GM21737 (cell line): Measurements from ENCODE around the gene NDNF.

Experiments used
- ATAC-seq: cut with Tn5 transposase; IDR thresholded peaks from one replicate; pipeline ENCODE4 v1.9.1; 2021; ENCODE audit warnings: mild to moderate bottlenecking, moderate library complexity; ENCODE audit not compliant: unreplicated experiment

NDNF gene, protein sequence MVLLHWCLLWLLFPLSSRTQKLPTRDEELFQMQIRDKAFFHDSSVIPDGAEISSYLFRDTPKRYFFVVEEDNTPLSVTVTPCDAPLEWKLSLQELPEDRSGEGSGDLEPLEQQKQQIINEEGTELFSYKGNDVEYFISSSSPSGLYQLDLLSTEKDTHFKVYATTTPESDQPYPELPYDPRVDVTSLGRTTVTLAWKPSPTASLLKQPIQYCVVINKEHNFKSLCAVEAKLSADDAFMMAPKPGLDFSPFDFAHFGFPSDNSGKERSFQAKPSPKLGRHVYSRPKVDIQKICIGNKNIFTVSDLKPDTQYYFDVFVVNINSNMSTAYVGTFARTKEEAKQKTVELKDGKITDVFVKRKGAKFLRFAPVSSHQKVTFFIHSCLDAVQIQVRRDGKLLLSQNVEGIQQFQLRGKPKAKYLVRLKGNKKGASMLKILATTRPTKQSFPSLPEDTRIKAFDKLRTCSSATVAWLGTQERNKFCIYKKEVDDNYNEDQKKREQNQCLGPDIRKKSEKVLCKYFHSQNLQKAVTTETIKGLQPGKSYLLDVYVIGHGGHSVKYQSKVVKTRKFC

DNA sequence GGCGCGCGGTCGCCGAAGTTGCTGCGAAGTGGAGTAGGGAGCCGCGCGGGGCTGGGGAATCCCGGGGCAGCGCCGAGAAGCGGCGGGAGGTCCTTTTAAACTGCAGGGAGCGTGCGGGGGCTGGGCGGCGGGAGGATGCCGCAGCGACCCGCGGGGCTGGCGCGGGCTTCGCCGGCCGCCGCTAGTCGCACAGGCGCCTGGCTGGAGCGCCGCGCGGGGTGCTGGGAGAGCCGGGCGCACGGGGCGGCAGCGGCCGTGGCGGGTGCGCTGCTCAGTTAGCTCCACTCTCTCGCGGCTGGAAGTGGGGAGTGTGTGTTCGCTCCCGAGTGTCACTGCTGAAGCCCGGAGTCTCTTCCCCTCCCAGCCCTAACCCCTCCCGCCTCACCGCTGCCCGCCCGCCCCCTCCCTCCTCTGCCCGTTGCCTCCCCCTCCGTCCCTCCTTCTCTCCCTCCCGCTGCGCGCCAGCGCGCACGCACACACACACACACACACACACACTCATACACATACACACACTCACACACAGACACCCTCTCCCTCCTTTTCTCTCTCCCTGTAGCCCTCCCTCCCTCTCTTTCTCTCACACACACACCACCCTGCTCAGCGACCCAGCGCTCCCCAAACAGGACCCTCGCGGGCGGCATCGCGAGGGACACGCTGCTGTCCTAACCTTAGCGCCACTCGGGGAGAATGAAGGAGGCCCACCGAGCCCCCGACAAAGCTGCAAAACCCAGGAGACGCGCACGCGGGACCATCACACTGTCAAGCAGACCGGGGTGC is at the start of gene NDNF:
TSS of gene NDNF (minus strand) at position 312 of the 780 bp plus-strand sequence. CDS start 26,698 bp downstream, outside the sequence.
- ATAC-seq = no peak

DNA sequence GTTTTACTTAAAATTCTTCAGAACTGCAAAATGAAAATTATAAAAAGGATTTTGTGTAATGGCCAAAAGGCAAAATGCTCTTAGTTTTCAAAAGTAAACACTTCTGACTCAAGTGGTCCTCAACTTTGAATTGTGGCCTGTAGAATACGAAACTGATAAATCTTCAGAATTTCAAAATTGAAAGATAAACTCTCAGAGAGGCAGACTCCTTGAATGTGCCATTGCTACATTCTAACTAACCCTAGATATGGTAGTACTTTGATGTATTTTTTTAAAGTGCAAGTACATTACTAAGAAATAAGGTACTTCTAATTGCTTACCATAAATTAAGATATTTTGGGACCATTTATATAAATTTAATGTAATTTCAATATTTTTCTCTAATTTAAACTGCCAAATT is 47.4 kb upstream of the NDNF start:
- ATAC-seq = no peak

DNA sequence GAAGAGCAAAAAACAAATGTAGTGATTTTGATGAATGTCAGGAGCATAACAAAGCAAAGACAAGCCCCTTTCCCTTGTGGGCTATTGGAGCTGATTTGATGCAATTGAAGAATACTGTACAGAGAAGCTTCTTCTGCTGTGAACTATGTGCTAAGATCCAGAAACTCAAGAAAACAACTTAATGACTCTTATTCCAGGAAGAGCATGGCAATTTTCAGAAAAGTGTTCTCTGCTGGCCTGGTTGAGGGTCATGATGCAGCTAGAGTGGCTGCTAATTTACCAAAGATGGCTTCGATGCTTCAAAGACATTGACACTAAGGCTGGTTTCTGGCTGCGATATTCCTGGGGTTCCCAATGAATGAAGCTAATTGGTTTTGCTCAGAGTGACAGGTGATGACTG is 46.0 kb upstream of the NDNF start:
- no peak for ATAC-seq

DNA sequence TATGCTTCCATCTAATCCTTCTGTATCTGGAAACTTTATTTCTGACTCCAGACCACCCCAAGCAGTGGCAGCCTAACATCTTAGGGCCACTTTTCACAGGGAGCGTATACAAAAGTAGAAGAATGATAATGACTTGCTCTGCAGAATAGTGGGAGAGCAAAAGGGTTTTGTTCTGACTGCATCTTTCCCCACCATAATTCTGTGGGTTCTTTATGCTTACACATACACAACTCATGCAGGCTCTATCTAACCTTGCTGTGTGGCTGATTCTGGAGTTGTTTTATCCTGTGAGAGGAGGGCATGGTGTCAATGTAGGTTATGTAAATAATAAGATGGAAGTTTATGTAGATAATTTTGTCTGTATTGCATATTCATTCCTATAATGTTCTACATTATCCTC is 42.4 kb upstream of the NDNF start:
- ATAC-seq = no peak

DNA sequence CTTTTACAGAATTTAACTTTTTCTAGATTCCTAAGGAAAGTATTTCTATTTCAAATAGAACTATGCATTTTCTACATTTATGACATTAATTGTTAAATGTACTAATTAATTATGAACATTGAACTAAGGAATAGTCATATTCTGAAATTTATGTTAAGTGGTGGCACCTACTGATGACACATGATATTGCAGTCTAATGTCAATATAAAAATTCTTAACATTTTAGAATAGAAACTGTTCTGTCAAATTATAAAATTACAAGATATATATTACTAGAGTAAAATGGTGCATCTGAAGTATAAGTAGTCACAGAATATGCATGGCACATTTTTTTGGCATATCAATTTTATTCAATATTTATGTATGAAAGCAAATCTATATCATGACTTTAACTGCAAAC is 40.2 kb upstream of the NDNF start:
- ATAC-seq = no peak

DNA sequence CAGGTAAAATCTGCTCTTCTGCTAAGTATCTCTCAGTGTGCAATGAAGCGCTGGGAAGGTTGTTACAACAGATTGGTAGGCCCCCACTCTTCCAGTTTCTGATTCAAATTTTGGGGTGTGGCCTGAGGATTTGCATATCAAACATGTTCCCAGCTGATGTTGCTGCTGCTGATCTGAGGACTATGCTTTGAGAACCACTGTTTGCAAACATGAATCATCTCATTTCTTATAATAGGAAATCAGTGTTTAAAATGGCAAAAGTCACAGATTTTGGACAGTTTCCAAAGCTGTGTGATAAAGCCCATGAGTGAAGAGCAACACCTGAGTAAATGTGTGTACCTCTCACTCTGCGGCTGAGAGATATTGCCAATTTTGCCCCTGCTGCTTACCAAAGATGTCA is 36.2 kb upstream of the NDNF start:
- no peak for ATAC-seq

DNA sequence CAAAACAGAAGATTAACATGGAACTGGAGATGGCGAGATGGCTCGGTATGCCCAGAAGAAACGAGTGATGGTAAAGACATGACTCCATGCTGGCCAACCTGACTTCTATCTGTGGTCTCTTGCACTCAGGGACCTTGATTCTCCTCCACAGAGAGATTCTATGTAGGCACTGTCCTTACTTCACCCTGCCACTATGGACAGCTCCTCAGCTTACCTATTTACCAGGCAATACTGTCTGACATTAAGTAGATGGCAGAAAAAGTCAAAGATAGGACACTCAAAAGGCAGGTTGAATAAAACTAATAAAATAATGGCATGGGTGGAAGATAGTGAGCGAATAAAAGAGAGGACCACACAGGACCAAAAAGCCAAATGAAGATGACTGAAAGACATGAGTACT is 35.2 kb upstream of the NDNF start:
- no peak for ATAC-seq

DNA sequence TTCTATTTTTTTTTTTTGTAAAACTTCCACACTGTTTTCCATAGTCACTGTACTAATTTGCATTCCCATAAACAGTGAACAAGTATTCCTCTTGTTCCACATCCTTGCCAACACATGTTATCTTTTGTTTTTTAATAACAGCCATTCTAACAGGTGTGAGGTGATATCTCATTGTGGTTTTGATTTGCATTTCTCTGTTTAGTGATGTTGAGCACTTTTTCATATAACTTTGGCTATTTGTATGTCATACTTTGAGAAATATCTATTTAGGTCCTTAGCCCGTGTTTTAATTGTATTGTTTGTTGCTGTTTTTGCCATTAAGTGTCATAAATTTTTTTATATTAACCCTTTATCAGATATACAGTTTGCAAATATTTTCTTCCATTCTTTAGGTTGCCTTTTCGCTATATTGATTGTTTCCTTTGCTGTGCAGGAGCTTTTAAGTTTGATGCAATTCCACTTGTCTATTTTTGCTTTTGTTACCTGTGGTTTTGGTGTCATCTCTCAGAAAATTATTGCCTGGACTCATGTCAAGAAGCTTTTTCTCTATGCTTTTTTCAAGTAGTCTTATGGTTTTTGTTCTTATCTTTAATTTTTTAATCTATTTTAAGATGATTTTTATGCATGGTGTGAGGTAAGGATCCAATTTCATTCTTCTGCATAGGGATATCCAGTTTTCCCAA is 27.9 kb upstream of the NDNF start:
- ATAC-seq = no peak

DNA sequence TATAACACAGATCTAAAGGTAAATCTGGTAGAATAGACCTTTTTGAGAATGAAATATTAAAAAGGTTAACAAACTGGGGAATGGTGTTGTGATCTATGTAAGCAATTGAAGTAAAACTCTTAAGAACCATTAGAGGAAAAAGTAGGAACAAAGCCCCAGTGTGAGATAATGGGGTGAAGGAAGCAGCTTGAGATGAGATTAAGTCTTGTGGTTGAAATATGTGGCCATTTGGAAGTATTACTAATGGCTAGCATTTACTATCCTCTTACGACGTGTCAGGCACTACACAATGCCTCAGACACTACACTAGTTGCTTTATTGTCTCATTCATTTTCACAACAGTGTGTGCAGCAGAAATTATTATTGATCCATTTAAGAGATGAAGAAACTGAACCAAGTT is 25.9 kb upstream of the NDNF start:
- no peak for ATAC-seq

DNA sequence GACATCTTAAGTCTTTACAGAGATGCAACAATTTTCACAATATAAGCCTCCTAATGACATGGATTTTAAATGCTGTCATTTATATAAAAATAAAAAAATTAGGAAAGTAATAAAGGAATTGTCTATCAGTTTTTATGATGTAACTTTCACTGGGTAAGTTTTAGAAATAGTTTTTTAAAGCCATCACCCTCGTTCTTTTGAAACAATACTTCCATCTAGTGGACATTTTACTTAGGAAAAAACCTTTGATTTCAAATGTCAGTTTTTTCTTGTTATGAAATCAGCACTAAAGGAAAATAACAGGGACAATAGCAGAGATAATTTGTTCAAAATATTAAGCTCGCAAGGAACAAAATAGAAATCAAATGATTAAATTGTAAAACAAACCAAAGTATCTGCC is 24.3 kb upstream of the NDNF start:
- ATAC-seq = no peak

DNA sequence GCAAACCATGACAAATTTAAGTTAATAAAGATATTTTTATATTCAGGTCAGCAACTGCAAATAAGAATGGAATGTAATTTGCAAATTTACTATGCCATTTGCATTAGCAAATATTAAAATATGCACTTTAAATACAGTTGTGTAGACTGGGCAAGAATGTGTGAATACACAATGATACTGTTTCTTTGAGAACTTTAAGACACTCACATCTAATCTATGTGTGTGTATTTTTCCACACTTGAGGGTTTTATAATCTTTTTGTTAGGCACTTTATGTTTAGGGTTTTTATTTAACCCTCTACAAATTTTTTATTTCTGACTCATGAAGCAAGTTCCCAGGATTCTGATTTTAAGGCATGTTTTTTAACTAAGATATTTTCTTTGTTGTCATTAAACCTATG is 23.9 kb upstream of the NDNF start:
- no peak for ATAC-seq

DNA sequence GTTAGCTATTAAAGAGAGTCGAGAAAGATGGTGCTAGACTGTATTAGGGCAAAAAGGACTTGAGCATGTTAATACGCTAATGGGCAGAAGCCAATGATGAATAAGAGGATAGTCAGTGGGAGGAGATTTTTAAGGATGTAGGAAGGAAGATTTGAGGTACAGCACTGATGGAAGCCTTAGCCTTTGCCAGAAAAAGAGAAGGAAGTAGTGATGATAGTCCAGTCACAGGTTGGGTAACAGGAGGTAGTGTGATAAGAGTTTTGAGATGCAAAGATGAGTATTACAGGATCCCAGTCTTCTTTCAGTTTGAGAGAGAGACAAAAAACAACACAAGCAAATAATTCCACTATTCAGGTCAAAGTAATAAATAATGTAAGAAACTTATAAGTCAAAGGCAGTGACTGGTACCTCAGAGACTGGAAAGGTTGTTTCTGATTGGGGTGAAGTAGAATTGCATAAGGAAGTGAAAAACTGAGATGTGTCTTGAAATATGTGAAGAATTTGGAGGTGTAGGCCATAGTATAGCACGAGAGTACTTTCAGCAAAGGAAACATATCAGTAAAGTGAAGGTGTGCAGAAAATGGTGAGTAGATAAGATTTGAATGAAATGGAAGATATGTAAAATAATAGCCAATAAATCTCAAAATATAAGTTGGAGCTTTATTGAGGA is 22.1 kb upstream of the NDNF start:
- ATAC-seq = no peak

DNA sequence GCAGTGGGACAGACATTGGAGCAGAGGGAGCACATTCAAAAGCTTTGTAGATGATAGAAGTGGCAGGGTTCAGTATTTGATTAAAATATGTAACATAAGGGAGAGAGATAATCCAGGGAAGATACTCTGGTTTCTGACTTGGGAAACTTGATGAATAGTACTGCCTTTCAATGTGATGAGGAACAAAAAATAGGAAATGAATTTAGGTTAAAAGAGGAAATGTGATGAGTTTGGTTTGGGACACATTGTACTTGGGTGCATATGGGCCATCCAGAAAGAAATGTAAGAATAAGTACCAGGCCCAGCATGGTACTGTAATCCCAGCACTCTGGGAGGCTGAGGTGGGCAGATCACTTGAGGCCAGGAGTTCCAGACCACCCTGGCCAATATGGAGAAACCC is 20.9 kb upstream of the NDNF start:
- ATAC-seq = no peak

DNA sequence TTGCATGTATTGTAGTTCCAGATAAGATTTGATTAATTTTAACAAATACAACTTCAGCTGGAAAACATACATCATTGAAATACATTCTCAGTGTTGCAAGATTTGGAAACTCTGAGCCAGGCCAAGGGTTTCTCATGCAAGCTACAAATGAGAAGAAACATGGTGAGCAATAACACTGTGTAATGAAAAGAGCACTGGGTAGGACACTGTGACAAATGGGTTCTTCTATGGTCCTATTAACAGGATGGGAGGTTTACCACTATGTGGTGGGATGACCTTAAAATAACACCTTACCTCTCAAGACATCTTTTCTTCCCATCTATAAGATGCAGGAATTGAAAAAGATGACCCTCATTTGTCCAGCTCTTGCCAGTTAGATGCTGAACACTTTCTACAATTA is 19.6 kb upstream of the NDNF start:
- no peak for ATAC-seq

DNA sequence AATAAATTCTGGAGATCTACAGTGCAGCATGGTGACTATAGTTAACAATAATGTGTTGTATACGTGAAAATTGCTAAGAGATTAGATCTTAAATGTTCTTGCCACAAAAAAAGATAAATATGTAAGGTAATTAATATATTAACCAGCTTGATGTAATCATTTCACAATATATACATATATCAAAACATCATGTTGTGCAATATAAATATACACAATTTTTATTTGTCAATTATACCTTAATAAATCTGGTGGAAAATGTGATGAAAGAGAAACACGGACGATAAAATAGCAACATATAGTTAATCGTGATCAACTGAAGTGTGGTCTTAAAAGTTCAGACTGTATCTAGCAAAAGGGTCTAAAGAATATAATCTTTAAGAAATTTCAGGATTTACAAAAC is 16.5 kb upstream of the NDNF start:
- no peak for ATAC-seq

DNA sequence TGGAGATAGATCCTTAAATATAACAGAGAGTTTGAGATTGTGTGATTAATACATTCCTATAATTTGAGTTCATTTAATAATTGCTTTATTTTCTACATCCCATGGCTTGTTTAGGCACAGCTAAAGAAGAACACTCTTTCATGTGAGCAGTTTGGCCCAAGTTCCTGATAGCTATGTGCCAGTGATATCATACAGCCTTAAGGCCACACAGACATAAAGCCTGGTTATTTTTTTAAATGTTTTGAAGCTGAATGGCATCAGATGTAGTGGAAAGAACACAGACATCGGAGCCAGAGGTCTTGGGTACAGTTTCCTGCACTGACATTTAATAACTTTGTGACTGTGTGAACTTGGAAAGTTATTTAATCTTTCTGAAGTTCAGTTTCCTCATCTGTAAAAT is 7.0 kb upstream of the NDNF start:
- ATAC-seq = no peak

DNA sequence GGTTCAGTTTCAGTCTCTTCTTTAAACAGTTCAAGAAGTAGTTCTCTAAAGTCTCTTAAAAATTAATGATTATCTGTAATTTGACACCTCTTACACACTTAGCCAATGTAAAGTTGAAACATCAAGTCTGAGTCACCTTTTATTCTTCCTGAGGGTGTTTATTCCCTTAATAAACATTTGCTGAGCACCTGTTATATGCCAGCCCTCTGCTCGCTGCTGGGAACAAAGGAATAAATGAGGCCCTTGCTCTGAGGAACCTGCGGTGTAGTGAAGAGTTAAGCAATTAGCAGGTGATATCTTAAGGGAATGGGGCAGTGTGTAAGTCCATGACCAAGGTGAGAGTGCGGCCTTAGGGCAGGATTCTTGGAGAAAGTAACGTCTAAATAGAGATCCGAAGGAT is 5.2 kb upstream of the NDNF start:
- ATAC-seq = no peak

DNA sequence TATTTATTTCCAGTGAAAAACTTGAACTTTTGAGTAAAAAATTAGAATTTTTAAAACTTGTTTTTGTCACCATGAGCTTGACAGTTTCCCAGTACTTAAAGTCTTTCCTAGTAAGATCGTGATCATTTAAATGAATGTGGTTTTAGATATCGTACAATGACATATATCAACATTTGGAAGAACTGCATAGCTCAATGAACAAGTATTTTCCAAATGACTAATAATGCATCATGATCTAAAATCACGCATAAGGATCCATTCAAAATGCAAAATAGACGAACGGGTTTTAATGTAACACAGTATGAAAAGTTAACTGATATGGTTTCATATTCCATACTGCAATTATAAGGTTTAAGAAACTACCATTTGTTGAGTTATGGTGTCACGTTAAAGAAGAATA is 4.1 kb upstream of the NDNF start:
- no peak for ATAC-seq

DNA sequence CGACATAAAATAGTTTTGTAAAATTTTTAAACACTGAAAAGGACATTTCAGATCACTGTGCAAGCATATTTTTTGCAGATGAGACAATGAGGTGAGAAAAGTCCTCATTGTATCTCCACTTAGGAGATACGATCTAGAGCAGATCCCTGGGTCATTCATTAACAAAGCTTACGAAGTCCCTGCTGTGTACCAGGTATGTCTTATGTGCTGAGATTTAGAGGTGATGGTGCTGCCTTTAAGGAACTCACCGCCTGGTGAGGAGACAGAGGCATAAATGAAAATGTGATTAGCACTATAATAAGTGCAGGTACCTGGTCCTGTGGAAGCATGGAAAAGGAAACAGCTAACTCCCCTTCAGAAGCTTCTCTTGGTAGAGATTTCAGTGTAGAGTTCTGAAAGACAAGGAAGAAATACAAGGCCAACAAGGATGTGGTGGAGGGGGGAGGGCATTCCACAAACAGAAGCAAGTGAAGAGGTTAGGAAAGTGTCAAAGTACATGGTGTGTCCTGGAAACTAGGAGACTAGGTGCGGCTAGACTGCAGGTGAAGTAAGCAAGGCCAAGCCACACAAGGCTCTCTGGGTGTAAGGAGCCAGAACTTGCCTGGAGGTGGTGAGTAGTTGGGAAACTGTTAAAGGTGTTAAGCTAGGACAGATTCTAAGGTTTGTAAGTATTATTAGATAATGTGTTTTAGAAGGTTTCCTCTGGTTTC is 1.5 kb upstream of the NDNF start:
- ATAC-seq = no peak

DNA sequence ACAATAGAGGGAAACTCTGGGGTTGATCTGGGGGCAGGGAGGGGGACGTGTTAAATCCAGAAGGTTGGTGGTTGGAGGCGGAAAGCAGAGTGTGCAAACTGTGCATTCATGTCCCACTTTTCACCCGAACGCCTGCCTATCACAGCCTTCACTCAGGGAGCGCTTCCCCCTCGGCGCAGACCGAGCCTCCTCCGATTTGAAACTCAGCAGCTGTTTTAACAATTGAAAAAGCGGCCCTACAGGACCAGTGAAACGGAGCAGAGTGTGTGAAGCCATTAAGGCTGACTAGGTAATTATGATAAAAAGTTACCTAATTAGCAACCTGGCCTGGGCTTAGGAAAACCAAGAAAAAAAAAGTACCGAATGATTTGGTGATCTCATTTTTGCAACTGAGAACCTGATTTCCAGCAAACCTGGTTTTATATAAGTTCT is 685 bp upstream of the NDNF start:
- no peak for ATAC-seq
